K562 (cell line): ENCODE results near the gene CARD14. TPM values are rescaled to one million over a fixed set of nuclear protein-coding genes. Genes with fewer than 3 reads are reported as not detected.

ENCODE experiments used
- ATAC-seq: fragments of 200-7000 bp; cut with Tn5 transposase; 3 replicates; pipeline ENCODE4 v1.9.1; 2020; ENCODE audit warnings: moderate library complexity
- BruUV-seq: library from RNA; stranded (reverse); fragments of 400-500 nt; replicated peaks from 2 replicates; lab custom pipeline; 2021; lab: Mats Ljungman, UMichigan
- CTCF ChIA-PET: fragments of 300-600 bp; formaldehyde crosslinking; extraction: SDS; loops from one replicate; lab custom pipeline; 2021; ENCODE audit warnings: low intra/inter-chr PET ratio; lab: Yijun Ruan, JAX
- POLR2A ChIA-PET: fragments of 300-600, 350-650 bp; sonication (Branson Sonifier 250); formaldehyde crosslinking; extraction: SDS; loops from one replicate; lab custom pipeline; 2021; ENCODE audit warnings: antibody characterized with exemption, inconsistent platforms; lab: Yijun Ruan, JAX
- DNase-seq, 4 experiments: peaks; one replicate each; pipeline versions ENCODE4 v3.0.0 to v3.0.0-alpha.2; 2011 to 2018; ENCODE audit warnings: low spot score in 3 of 4, mixed read lengths in 3 of 4; ENCODE audit errors: extremely low read depth in 1 of 4
- FAIRE-seq: peaks from 2 replicates; lab custom pipeline; 2011; peaks lifted over from hg19 to GRCh38; lab: Jason Lieb, UNC
- H2AFZ ChIP-seq: 2 replicates; pipeline ENCODE4 v1.6.0; 2011; ENCODE audit warnings: low read depth, low read length, control low read depth, inconsistent platforms
- H3K27ac ChIP-seq: fragments of 200-600 bp; 3 replicates; pipeline ENCODE4 v1.8.0; 2011; ENCODE audit warnings: low read depth, mild to moderate bottlenecking, control low read depth, inconsistent platforms, low read length, moderate library complexity, mixed read lengths; ENCODE audit errors: extremely low read depth
- H3K27me3 ChIP-seq, 2 experiments: fragments of 300-600 bp in 1 of 2; 2 replicates in 1 of 2; 3 replicates in 1 of 2; pipeline versions ENCODE4 v1.6.0 to v1.8.0; 2011; ENCODE audit warnings: inconsistent platforms in 2 of 2, low read length in 2 of 2, mild to moderate bottlenecking in 1 of 2, mixed read lengths in 1 of 2, moderate library complexity in 1 of 2; ENCODE audit not compliant: control insufficient read depth in 2 of 2, insufficient read depth in 2 of 2
- H3K36me3 ChIP-seq: fragments of 300-600 bp; 3 replicates; pipeline ENCODE4 v1.8.0; 2011; ENCODE audit warnings: mild to moderate bottlenecking, low read length, inconsistent platforms; ENCODE audit not compliant: control insufficient read depth, insufficient read depth
- H3K4me1 ChIP-seq, 2 experiments: fragments of 200-600 bp in 1 of 2; replicated peaks in 1 of 2; 2 replicates in 1 of 2; 3 replicates in 1 of 2; pipeline versions ENCODE4 v1.5.1 to v1.8.0; 2011; ENCODE audit warnings: inconsistent platforms in 2 of 2, low read length in 2 of 2, mild to moderate bottlenecking in 1 of 2, mixed read lengths in 1 of 2, moderate library complexity in 1 of 2; ENCODE audit not compliant: control insufficient read depth in 2 of 2, insufficient read depth in 2 of 2
- H3K4me2 ChIP-seq: 2 replicates; pipeline ENCODE4 v1.6.1; 2011; ENCODE audit warnings: low read length, control low read depth, inconsistent platforms, mixed read lengths; ENCODE audit not compliant: insufficient read depth
- H3K4me3 ChIP-seq: fragments of 200-600 bp; sonication (generic), shearing (Covaris generic); 2 replicates; pipeline ENCODE4 v1.5.1; 2016; ENCODE audit warnings: control low read depth, inconsistent platforms
- H3K79me2 ChIP-seq: fragments of 200-600 bp; 3 replicates; pipeline ENCODE4 v1.8.0; 2011; ENCODE audit warnings: low read length, inconsistent platforms; ENCODE audit not compliant: control insufficient read depth, insufficient read depth
- H3K9ac ChIP-seq, 2 experiments: 2 replicates each; pipeline versions ENCODE4 v1.6.0 to v1.6.1; 2011; ENCODE audit warnings: low read depth in 2 of 2, low read length in 2 of 2, control low read depth in 1 of 2, inconsistent platforms in 1 of 2, mild to moderate bottlenecking in 1 of 2, mixed read lengths in 1 of 2; ENCODE audit not compliant: insufficient read depth in 1 of 2
- H3K9me1 ChIP-seq: one replicate; pipeline ENCODE4 v1.6.0; 2011; ENCODE audit warnings: inconsistent platforms, mild to moderate bottlenecking, low read length, moderate library complexity; ENCODE audit not compliant: control insufficient read depth, insufficient read depth
- H3K9me3 ChIP-seq: replicated peaks from 2 replicates; pipeline ENCODE4 v1.5.1; 2011; ENCODE audit warnings: low read depth, low read length, inconsistent platforms; ENCODE audit not compliant: control insufficient read depth, insufficient read depth
- H4K20me1 ChIP-seq: replicated peaks from 2 replicates; pipeline ENCODE4 v1.6.1; 2011; ENCODE audit warnings: low read length, inconsistent platforms, mixed read lengths; ENCODE audit not compliant: control insufficient read depth, insufficient read depth
- FOXA3 ChIP-seq, 2 experiments: fragments of 450-650 bp in 1 of 2; sonication (generic) in 1 of 2; formaldehyde crosslinking; IDR thresholded peaks in 1 of 2; conservative IDR thresholded peaks in 1 of 2; 2 replicates each; pipeline versions ENCODE4 v1.4.0 to v1.8.0; 2020 to 2022; ENCODE audit warnings: mild to moderate bottlenecking in 2 of 2, missing genetic modification reagents in 1 of 2
- RBM22 ChIP-seq: fragments of 200-400 bp; formaldehyde crosslinking; IDR thresholded peaks from 2 replicates; pipeline ENCODE4 v1.6.1; 2018; ENCODE audit warnings: low read length, low read depth; ENCODE audit not compliant: poor library complexity, severe bottlenecking
- REST ChIP-seq, 2 experiments: fragments of 450-650 bp; formaldehyde crosslinking in 1 of 2; IDR thresholded peaks; 2 replicates each; pipeline versions ENCODE4 v1.4.0 to v1.6.1; 2014 to 2020; ENCODE audit warnings: mild to moderate bottlenecking in 2 of 2, borderline replicate concordance in 1 of 2, low read depth in 1 of 2
- RFX1 ChIP-seq: fragments of 450-650 bp; IDR thresholded peaks from 2 replicates; pipeline ENCODE4 v1.6.1; 2016; ENCODE audit warnings: mild to moderate bottlenecking, moderate library complexity
- SLC30A9 ChIP-seq: fragments of 250-450 bp; sonication (Bioruptor Pico); IDR thresholded peaks from 2 replicates; pipeline ENCODE4 v1.8.0; 2022; ENCODE audit warnings: mild to moderate bottlenecking, moderate library complexity
- SUPT5H ChIP-seq: fragments of 450-650 bp; IDR thresholded peaks from 2 replicates; pipeline ENCODE4 v1.6.1; 2016
- USF2 ChIP-seq: sonication (generic); formaldehyde crosslinking; IDR thresholded peaks from 2 replicates; pipeline ENCODE4 v1.5.0; 2020; ENCODE audit warnings: missing genetic modification reagents
- ZNF263 ChIP-seq: sonication (generic); formaldehyde crosslinking; IDR thresholded peaks from 2 replicates; pipeline ENCODE4 v1.8.0; 2022; ENCODE audit warnings: mild to moderate bottlenecking, missing genetic modification reagents, borderline replicate concordance
- ZNF354B ChIP-seq: fragments of 250-450 bp; sonication (Bioruptor Pico); IDR thresholded peaks from 2 replicates; pipeline ENCODE4 v1.4.0; 2020
- WGBS: fragments of 100-300 bp; shearing (Covaris generic); methylation state at CpG from one replicate; pipeline ENCODE4 v1.1.6; 2016; ENCODE audit warnings: low coverage, mixed read lengths; ENCODE audit not compliant: insufficient coverage; ENCODE audit errors: missing lambda C conversion rate; 5-methylcytosine and 5-hydroxymethylcytosine counted together
- in situ Hi-C: fragments of 300-500 bp; cut with MboI; formaldehyde crosslinking; loops from 4 replicates; pipeline ENCODE4 v1.15.0; 2018; ENCODE audit warnings: inconsistent platforms, mixed read lengths
- intact Hi-C: fragments of 100-400 bp; cut with micrococcal nuclease; formaldehyde crosslinking; loops from 2 replicates; pipeline ENCODE4 v1.14.2; 2022
- polyA plus RNA-seq, 8 experiments: library from polyadenylated mRNA; depleted of rRNA in 4 of 8; stranded (reverse) in 5 of 8; unstranded in 3 of 8; fragments of >200 nt; fragmentation: Nextera tagmentation in 2 of 8; fragmentation: Illumina TruSeq in 1 of 8; extraction: Ambion mirVana in 2 of 8; extraction: Trizol in 1 of 8; gene quantifications; 2 replicates each; pipeline versions ENCODE4 v1.2.1 to v1.2.3, GENCODE V29; 2011 to 2014; ENCODE audit warnings: inconsistent platforms in 1 of 8, missing spikeins in 1 of 8
- total RNA-seq, 7 experiments: library from RNA; depleted of rRNA in 6 of 7; stranded (reverse); fragments of >200 nt in 6 of 7; fragmentation: Illumina TruSeq in 2 of 7; extraction: Trizol in 2 of 7; gene quantifications; 2 replicates each; pipeline versions ENCODE4 v1.2.1 to v1.2.3, GENCODE V29; 2011 to 2021; ENCODE audit warnings: low replicate concordance in 1 of 7

The CARD14 gene
- total and polyA plus RNA-seq, 9 of the 15 experiments (the other 6 are each of a cell fraction or from before 2014, with no cell fraction given), result not detected

- Histone ChIP-seq H3K9ac (no peak overlapping the region), H3K4me2 (no peak overlapping the region), H4K20me1 (no peaks in the 10 kb centered on the region; the same call in 1 of the 2 replicates), H3K27me3 (peaks cover 75 to 94% of the 10 kb centered on the region in 2 experiments), H3K79me2 (no peaks in the 10 kb centered on the region), H3K27ac (no peak overlapping the region), H3K9me3 (no peaks in the 10 kb centered on the region; the same call in 1 of the 2 replicates), H3K9me1 (no peaks in the 10 kb centered on the region), H2AFZ (no peak overlapping the region), H3K36me3 (no peaks in the 10 kb centered on the region), H3K4me3 (no peak overlapping the region), H3K4me1 (peaks cover 0 to 24% of the 10 kb centered on the region in 2 experiments; a peak in 3 of 5 replicates)
- intact Hi-C loops, result loop anchor here (10.0 kb wide), 1 partner anchor 80 kb away; the partner anchor contains the start of gene GAA
- ATAC-seq (no peak), DNase-seq (no peak), FAIRE-seq (no peak)
- no TSS peak for BruUV-seq
- 6% methylated on average over 9 of the region's 10 CpGs for WGBS
- CTCF ChIA-PET, result no interaction called here
- POLR2A ChIA-PET, result interaction anchor here (0.5 to 1.1 kb wide), 5 partner anchors 11 to 134 kb away, joined by 3 to 6 read pairs (median 3); no protein-coding TSS in a partner anchor
- in situ Hi-C loops, result no loop called here
- TF ChIP-seq ZNF263 (CRISPR knock-in tag), result no peak
- TF ChIP-seq ZNF354B (CRISPR knock-in tag), result no peak
- TF ChIP-seq REST (IDR thresholded peaks at IDR 0.05; ENCODE audit: borderline replicate concordance), result no peak
- no peak for TF ChIP-seq REST (CRISPR knock-in tag; IDR thresholded peaks at IDR 0.05; ENCODE audit: low read depth)
- no peak for TF ChIP-seq FOXA3 (CRISPR knock-in tag; conservative IDR thresholded peaks at IDR 0.05 in 1 of 2, IDR thresholded peaks at IDR 0.05 in 1 of 2)
- TF ChIP-seq SUPT5H, result no peak
- TF ChIP-seq SLC30A9 (CRISPR knock-in tag), result no peak
- TF ChIP-seq RFX1, result no peak
- no peak for TF ChIP-seq USF2 (CRISPR knock-in tag)
- no peak for TF ChIP-seq RBM22
These were observed 14.5 kb downstream of the CARD14 start for GRCh38 chr17:80184423-80184714.
